Measurements from ENCODE around the gene RAB37. TPM values are rescaled to one million over a fixed set of nuclear protein-coding genes. Genes with fewer than 3 reads are reported as not detected.

The RAB37 gene
- total RNA-seq, 1 donor from 2014 or later = 7.5 TPM

DNA sequence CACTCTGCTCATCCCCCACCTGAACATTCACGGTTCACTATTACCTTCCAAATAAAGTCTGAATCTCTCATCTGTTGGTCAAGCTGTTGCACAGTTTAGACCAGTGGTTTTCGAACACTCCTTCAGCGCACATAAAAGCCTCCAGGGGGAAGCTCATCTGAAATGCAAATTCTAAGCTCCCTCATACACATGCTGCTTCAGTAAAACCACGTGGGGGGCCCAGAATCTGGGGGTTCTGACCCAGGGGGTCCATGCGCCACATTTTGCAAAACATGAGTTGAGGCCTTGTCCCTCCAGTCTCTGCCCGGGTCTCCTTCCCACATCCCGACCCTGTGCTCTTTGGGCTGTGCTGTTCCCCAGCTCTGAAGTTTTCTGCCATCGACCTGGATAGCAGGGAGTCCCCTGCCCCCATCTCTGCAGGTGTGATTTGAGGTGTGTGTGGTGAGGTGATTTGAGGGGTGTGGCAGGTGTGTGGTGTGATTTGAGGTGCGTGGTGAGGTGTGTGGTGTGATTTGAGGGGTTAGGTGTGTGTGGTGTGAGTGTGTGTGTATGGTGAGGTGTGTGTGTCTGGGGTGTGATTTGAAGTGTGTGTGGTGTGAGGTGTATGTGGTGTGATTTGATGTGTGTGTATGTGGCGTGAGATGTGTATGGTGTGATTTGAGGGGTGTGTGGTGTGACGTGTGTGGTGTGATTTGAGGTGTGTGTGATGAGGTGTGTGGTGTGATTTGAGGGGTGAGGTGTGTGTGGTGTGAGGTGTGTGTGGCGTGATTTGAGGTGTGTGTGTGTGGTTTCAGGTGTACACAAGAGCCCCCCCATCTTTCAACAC is 4.8 kb upstream of the RAB37 start:
- Mint-ChIP-seq H3K4me3 (no peak overlapping the region), H3K36me3 (ENCODE audit: low read depth) (no peaks in the 10 kb centered on the region), H3K27me3 (peaks cover 10% of the 10 kb centered on the region), H3K9me3 (no peaks in the 10 kb centered on the region), H3K4me1 (peaks cover 26% of the 10 kb centered on the region), H3K27ac (no peak overlapping the region)
- intact Hi-C loops (cut with micrococcal nuclease) = no loop called here
- DNase-seq = no peak

DNA sequence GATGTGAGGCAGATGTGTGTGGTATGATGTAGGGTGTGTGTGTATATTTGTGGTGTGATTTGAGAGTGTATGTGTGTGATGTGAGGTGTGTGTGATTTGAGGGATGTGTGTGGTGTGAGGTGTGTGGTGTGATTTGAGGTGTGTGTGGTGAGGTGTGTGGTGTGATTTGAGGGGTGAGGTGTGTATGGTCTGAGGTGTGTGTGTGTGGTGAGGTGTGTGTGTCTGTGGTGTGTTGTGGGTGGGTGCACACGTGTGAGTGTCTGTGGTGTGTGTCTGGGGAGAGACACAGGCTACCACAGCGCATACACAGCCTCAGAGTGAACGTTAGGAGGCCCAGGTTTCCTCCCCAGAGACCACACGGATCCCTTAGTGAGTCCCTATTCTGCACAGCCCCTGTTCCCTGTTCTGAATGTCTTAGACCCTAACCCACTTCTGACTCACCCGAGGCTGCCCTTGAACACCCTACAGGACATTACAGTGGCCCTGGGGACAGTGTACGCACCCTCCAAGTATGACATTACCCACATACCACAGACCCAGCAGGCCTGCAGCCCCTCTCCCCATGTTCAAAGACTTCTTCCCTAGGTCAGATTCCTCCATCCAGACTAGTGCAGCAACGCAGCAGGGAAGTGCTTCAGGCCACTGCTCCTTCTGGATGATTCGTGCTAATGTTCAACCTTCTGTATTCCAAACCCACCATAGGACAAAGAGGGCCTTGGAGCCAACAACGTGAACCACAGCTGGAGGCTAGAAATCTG is 3.5 kb upstream of the RAB37 start:
- no peak overlapping the region for H3K27ac Mint-ChIP-seq
- intact Hi-C loops (cut with micrococcal nuclease) = no loop called here

DNA sequence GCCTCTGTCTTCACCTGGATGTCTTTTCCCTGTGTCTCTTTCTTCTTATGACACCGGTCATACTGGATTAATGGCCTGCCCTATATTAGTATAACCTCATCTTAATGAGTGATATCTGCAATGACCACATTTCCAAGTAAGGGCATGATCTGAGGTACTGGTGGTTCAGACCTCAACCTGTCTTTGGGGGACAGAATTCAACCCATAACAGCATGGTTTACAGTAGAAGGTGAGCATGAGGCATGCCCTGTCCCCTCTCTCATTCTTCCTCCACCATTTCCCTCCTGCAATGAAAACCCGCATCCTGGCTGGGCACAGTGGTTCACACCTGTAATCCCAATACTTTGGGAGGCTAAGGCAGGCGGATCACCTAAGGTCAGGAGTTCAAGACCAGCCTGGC is 2.8 kb upstream of the RAB37 start:
- H3K36me3 Mint-ChIP-seq (ENCODE audit: low read depth) = no peaks in the 10 kb centered on the region
- no peak overlapping the region for H3K4me3 Mint-ChIP-seq
- H3K27ac Mint-ChIP-seq = no peak overlapping the region
- H3K9me3 Mint-ChIP-seq = no peaks in the 10 kb centered on the region
- intact Hi-C loops (cut with micrococcal nuclease) = no loop called here
- H3K27me3 Mint-ChIP-seq = peaks cover 10% of the 10 kb centered on the region
- peaks cover 45% of the 10 kb centered on the region for H3K4me1 Mint-ChIP-seq
- no peak for DNase-seq

More for the DNA sequence above, 3.5 kb upstream of the RAB37 start:
- H3K27me3 Mint-ChIP-seq = peaks cover 10% of the 10 kb centered on the region
- no peak for DNase-seq
- H3K4me1 Mint-ChIP-seq = peaks cover 38% of the 10 kb centered on the region
- H3K9me3 Mint-ChIP-seq = no peaks in the 10 kb centered on the region
- H3K36me3 Mint-ChIP-seq (ENCODE audit: low read depth) = no peaks in the 10 kb centered on the region
- no peak overlapping the region for H3K4me3 Mint-ChIP-seq

DNA sequence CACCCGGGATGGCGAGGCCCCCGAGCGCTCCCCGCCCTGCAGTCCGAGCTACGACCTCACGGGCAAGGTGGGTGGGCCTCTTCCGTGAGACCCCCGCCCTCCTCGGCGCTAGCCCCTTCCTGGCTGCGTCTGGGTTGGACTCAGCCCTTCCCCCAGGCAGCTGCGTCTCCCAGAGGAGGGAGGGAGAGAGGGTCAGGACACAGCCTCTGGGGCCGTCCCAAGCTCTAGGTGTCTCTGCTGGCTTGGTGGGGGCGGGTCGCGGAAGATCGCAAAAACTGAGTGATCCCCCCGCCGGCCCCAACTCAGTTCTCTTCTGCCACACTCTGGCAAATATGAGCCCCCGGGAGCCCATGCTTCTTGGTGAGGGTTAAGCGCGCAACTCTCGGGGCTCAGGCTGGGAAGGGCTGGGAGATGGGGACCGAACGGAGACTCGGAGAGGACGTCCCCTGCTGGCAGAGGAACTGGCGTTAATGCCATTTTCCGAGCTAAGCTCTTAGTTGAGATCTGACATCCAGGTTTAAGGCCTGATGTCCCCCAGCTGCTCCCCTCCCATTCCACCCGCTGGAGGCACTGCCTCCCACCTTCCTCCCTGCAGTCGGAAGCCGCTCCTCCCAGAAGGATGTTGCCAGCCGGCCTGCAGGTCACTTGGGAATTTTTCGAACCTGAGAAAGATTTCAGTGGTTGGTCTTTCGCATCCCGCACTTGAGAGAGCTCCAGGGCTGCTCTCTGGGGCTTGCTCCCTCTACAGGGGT is 419 bp downstream of the RAB37 start:
- DNase-seq = peak; percentile 85
- Mint-ChIP-seq H3K4me1 (peaks cover 58% of the 10 kb centered on the region), H3K9me3 (no peaks in the 10 kb centered on the region), H3K4me3 (peak overlapping the region; percentile 89), H3K27me3 (peaks cover 10% of the 10 kb centered on the region), H3K27ac (peak overlapping the region; percentile 80), H3K36me3 (ENCODE audit: low read depth) (no peaks in the 10 kb centered on the region)
- intact Hi-C loops (cut with micrococcal nuclease) = loop anchor here (1.0 kb wide), 2 partner anchors 11 to 80 kb away; partner anchors contain the start of gene NHERF1

DNA sequence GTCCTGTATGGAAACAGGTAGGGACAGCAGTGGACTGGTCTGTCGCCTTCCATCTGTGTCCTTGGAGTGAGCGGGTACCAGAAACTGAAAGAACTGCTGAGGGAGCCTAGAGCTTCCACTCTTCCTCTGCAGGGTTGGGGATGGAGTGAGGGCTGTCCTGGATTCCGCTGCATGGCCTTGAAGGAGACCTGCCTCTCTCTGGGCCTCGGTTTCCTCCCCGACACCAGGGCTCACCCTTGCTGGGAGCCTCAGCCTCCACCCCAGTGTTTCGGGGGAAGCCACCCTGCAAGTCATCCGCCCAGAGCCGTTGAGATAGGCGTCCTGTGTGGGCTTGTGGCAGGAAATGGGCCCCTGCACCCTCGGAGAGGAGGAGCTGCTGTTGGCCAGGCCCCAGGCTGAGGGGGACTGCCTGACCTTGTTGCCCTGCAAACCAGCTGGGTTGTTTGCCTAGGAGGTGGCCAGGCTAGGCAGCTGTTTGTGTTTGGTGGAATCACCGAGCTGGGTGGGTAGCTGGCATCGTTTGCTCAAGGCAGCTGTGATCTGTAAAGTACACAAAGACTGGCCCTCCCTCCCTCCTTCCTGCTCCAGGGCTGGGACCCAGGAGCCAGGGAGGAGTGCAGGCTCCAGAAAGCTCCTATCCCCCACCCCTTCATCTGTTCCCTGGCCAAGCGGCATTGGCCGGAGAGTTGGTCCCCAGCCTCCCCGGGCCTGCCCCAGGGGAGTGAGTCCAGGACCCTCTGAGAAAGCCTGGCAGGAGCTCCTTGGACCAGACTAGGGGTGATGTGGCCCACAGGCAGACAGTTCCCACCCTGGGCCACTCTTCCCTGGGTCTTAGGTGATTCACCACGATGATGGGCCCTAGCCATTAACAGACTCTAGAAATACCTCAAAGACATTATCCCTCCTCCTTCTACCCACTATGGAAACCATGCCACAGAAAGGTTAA is 1.3 kb downstream of the RAB37 start:
- Mint-ChIP-seq H3K4me1 (peaks cover 66% of the 10 kb centered on the region), H3K36me3 (ENCODE audit: low read depth) (peaks cover 2% of the 10 kb centered on the region), H3K9me3 (no peaks in the 10 kb centered on the region), H3K27me3 (peaks cover 10% of the 10 kb centered on the region), H3K27ac (peak overlapping the region; percentile 80), H3K4me3 (peak overlapping the region; percentile 89)
- intact Hi-C loops (cut with micrococcal nuclease) = loop anchor here (1.0 kb wide), 1 partner anchor 10 kb away; the partner anchor contains the start of gene NHERF1
- peak; percentile 94 for DNase-seq

DNA sequence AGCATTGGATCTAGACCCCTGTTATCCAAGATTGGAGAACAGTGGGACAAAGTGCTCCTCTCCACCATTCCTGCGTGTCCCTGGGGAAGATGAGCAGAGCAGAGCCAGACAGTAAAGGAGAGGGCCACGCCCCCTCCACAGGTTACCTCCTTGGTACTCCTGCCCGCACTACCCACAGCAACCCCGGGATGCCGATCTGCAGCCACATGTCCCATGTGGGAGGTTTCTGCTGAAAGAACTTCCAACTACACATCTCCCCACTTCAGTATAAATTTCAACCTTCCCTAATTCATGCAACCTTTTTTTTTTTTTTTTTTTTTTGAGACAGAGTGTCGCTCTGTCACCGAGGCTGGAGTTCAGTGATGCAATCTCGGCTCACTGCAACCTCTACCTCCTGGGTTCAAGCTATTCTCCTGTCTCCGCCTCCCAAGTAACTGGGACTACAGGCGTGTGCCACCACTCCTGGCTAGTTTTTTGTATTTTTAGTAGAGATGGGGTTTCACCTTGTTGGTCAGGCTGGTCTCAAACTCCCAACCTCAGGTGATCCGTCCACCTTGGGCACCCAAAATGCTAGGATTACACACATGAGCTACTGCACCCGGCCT is 2.3 kb downstream of the RAB37 start:
- Mint-ChIP-seq H3K4me3 (peak overlapping the region; percentile 89), H3K4me1 (peaks cover 74% of the 10 kb centered on the region), H3K9me3 (no peaks in the 10 kb centered on the region), H3K27ac (peak overlapping the region; percentile 56), H3K27me3 (peaks cover 10% of the 10 kb centered on the region), H3K36me3 (ENCODE audit: low read depth) (peaks cover 2% of the 10 kb centered on the region)
- DNase-seq = no peak
- intact Hi-C loops (cut with micrococcal nuclease) = no loop called here

DNA sequence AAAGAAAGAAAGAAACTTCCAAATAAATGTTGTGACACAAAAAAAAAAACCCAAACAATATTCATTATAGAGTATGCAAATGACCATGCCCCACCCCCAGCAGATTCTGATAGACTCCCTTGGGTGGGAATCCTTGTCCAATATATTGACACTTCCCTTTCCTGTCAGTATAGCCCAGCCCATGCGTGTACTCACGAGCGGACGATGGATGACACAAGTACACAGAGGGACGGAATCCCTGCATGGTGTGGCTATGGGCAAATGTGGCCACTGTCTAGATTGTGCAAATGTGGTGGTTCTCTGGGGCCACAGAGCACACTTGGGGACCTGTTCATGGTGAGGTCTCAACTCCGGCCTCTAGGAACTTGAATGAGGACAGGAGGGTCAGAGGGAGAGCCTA is 3.1 kb downstream of the RAB37 start:
- intact Hi-C loops (cut with micrococcal nuclease) = loop anchor here (10.0 kb wide), 1 partner anchor 455 kb away; no protein-coding TSS in a partner anchor
- no peak for DNase-seq
- peak overlapping the region; percentile 27 for H3K27ac Mint-ChIP-seq
- peaks cover 2% of the 10 kb centered on the region for H3K36me3 Mint-ChIP-seq (ENCODE audit: low read depth)
- peaks cover 74% of the 10 kb centered on the region for H3K4me1 Mint-ChIP-seq
- H3K4me3 Mint-ChIP-seq = peak overlapping the region; percentile 27
- no peaks in the 10 kb centered on the region for H3K9me3 Mint-ChIP-seq
- peaks cover 4% of the 10 kb centered on the region for H3K27me3 Mint-ChIP-seq

DNA sequence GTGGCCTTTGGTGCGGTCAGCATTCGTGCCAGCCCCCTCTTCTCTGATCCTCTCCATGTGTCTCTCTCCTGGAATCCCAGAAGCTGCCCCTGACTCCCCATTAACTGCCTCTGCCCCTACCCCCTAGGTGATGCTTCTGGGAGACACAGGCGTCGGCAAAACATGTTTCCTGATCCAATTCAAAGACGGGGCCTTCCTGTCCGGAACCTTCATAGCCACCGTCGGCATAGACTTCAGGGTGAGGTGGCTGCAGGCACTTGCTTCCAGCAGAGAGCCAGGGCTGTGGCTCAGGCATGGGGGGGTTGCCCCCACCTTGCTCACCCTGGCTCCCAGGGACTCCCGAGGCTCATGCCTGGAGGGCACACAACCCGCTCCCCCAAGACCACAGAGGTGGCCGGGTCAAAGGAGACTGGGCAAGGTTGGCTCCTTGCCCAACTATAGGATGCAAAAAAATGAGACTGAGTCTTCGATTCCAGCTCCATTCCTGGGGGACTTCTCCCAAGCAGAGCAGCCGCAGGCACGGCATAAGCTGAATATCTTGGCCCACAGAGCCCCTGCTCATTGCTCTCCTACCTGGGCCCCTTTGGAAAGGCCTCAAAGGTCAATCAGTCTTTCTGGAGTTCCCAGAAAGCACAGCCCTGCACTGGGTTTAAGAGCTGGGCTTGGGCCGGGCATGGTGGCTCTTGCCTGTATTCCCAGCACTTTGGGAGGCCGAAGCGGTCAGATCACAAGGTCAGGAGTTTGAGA is 3.8 kb downstream of the RAB37 start:
- intact Hi-C loops (cut with micrococcal nuclease) = loop anchor here (10.0 kb wide), 1 partner anchor 456 kb away; no protein-coding TSS in a partner anchor
- Mint-ChIP-seq H3K4me1 (peaks cover 76% of the 10 kb centered on the region), H3K27me3 (peaks cover 4% of the 10 kb centered on the region), H3K9me3 (no peaks in the 10 kb centered on the region), H3K36me3 (ENCODE audit: low read depth) (peaks cover 2% of the 10 kb centered on the region), H3K4me3 (no peak overlapping the region), H3K27ac (peak overlapping the region; percentile 93)
- no peak for DNase-seq

DNA sequence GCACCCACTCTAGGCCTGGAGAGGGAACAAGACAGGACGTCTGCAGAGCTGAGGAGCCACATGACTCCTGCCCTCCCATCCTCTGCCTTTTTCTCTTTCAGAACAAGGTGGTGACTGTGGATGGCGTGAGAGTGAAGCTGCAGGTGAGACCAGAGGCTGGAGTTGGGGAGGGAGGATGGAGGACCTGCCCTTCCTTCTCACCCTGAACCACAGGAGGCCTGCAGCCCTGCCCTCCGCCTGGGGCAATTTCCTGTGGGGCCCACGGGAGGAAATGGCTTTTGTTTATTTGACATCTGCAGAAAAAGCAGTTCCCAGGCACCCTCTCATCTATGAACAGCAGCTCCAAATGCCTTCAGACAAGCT is 5.1 kb downstream of the RAB37 start:
- H3K4me1 Mint-ChIP-seq = peaks cover 78% of the 10 kb centered on the region
- H3K27me3 Mint-ChIP-seq = no peaks in the 10 kb centered on the region
- no peaks in the 10 kb centered on the region for H3K9me3 Mint-ChIP-seq
- H3K36me3 Mint-ChIP-seq (ENCODE audit: low read depth) = peaks cover 2% of the 10 kb centered on the region
- intact Hi-C loops (cut with micrococcal nuclease) = loop anchor here (2.0 to 10.0 kb wide), 2 partner anchors 17 to 457 kb away; no protein-coding TSS in a partner anchor
- DNase-seq = peak; percentile 92
- peak overlapping the region; percentile 81 for H3K4me3 Mint-ChIP-seq
- peak overlapping the region; percentile 93 for H3K27ac Mint-ChIP-seq

DNA sequence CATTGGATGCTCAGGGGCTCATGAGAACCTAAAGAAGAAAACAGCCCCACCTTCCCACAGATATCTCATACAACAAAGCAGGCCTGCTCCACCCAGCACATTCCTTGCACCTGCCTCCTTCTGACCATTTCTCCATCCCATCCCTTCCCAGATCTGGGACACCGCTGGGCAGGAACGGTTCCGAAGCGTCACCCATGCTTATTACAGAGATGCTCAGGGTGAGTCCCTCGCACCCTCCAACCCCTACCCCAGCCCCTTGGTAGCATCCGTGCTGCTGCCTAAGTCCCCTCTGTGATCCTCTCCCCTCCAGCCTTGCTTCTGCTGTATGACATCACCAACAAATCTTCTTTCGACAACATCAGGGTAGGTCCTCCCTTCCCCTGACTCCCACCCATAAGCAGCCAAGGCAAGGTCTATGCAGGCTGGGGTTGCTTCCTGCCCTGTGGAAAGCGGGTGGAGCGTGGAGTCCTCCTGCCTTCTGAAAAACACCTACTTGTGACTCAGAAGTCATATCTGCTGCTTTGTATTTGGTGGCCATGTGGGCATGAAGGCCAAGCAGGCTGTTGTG is 6.0 kb downstream of the RAB37 start:
- Mint-ChIP-seq H3K27me3 (no peaks in the 10 kb centered on the region), H3K4me1 (peaks cover 73% of the 10 kb centered on the region), H3K9me3 (no peaks in the 10 kb centered on the region), H3K4me3 (peak overlapping the region; percentile 81), H3K36me3 (ENCODE audit: low read depth) (peaks cover 2% of the 10 kb centered on the region), H3K27ac (peak overlapping the region; percentile 93)
- no peak for DNase-seq
- intact Hi-C loops (cut with micrococcal nuclease) = loop anchor here (2.0 to 10.0 kb wide), 2 partner anchors 16 to 458 kb away; no protein-coding TSS in a partner anchor

DNA sequence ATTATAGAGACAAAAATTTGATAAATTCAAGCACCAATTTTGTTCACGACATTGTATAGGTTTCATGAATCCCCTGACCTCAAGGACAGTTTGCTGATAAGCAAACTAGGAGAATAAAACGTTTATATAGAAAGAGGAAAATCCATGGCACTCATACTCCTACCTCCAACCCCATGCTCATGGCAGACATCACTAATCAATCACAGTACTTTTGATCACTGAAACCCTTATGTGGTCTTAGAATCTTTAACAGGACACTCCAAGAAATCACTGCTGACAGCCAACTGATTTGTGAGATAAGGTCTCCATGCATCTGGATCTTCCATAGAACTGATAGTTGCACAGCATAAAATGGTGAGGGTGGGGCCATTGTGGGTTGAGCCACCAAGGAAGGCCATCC is 6.7 kb downstream of the RAB37 start:
- no peaks in the 10 kb centered on the region for H3K9me3 Mint-ChIP-seq
- DNase-seq = no peak
- peaks cover 2% of the 10 kb centered on the region for H3K36me3 Mint-ChIP-seq (ENCODE audit: low read depth)
- H3K4me3 Mint-ChIP-seq = no peak overlapping the region
- H3K27me3 Mint-ChIP-seq = no peaks in the 10 kb centered on the region
- H3K27ac Mint-ChIP-seq = peak overlapping the region; percentile 75
- intact Hi-C loops (cut with micrococcal nuclease) = loop anchor here (1.0 to 10.0 kb wide), 5 partner anchors 15 to 459 kb away; no protein-coding TSS in a partner anchor
- peaks cover 66% of the 10 kb centered on the region for H3K4me1 Mint-ChIP-seq

Data from activated CD4-positive, alpha-beta T cell treated with anti-CD3 and anti-CD28 coated beads, Interleukin-2, amount 10 ng/mL, durations not matched to agents 24 days and 14 days (primary cell).